Muscle layer of colon (tissue), 2 donors: ENCODE data around the gene PTPRH.
"Not testable (repeated sequence)": the region's sequence is repeated elsewhere in the genome, so short reads cannot be mapped to it uniquely, and the experiment has no call there.

Experiments
- H3K27ac ChIP-seq: one replicate; pipeline ENCODE4 v1.7.0; 2013; ENCODE audit warnings: low read depth, mild to moderate bottlenecking, low read length, moderate library complexity
- H3K27me3 ChIP-seq, 2 donors: one replicate each; pipeline ENCODE4 v1.7.0; 2013; ENCODE audit warnings: low read length in 2 of 2, mild to moderate bottlenecking in 2 of 2; ENCODE audit not compliant: insufficient read depth in 2 of 2, control insufficient read depth in 1 of 2
- H3K36me3 ChIP-seq: one replicate; pipeline ENCODE4 v1.7.0; 2013; ENCODE audit warnings: mild to moderate bottlenecking, low read length; ENCODE audit not compliant: insufficient read depth
- H3K4me1 ChIP-seq: one replicate; pipeline ENCODE4 v1.7.0; 2013; ENCODE audit warnings: mild to moderate bottlenecking, low read length; ENCODE audit not compliant: insufficient read depth
- H3K4me3 ChIP-seq, 2 donors: one replicate each; pipeline ENCODE4 v1.7.0; 2013; ENCODE audit warnings: low read length in 2 of 2, low read depth in 1 of 2, mild to moderate bottlenecking in 1 of 2, moderate library complexity in 1 of 2
- H3K9ac ChIP-seq: one replicate; pipeline ENCODE4 v1.7.0; 2013; ENCODE audit warnings: low read length
- H3K9me3 ChIP-seq: one replicate; pipeline ENCODE4 v1.7.0; 2013; ENCODE audit warnings: mild to moderate bottlenecking, low read length
- donor health status: abdominal sarcoma.
- donor health status: Adenocarcinoma of cecum.

Gene PTPRH

DNA sequence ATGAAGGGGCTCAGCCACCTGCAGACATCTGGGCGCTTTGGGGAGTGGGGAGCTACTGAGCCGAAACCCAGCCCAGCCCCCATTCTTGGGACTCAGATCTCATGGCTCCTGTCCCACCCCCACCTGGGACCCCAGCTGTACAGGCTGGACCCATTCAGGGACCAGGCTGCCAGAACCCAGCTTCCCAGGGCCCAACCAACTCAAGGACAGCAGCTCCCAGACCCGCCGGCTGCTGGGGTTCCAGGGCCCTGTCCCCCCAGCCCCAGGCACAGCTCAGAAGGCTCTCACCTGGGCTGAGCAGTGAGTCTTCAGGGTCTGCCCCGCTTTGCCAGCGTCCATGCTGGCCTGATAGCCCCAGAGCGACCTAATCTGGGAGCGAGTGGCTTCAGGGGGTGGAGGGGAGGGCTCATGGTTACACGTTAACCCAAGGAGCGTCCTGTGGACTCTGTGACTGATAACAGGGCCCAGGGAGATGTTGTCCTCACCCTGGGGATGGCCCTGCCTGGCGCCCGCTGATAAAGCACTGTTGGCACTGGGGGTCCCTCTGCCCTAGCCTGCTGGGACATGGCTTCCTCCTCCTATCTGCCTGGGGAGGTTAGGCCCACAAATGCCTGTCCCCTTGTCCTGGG, 19.2 kb upstream of the PTPRH start, which contains the start of gene TMEM86B:
TSS of gene TMEM86B (minus strand) at position 361 of the 629 bp plus-strand sequence. CDS start at position 339, 22 bp downstream.
- no peak within 1 kb of the TSS for H3K4me3 ChIP-seq
- H3K36me3 ChIP-seq = peaks cover 50% of the 10 kb centered on the region
- H3K9me3 ChIP-seq = no peaks in the 10 kb centered on the region
- no peak within 1 kb of the TSS for H3K9ac ChIP-seq
- peak within 1 kb of the TSS; percentile 61 for H3K27ac ChIP-seq
- H3K27me3 ChIP-seq = no peaks in the 10 kb centered on the region
- H3K4me1 ChIP-seq = peaks cover 12% of the 10 kb centered on the region

DNA sequence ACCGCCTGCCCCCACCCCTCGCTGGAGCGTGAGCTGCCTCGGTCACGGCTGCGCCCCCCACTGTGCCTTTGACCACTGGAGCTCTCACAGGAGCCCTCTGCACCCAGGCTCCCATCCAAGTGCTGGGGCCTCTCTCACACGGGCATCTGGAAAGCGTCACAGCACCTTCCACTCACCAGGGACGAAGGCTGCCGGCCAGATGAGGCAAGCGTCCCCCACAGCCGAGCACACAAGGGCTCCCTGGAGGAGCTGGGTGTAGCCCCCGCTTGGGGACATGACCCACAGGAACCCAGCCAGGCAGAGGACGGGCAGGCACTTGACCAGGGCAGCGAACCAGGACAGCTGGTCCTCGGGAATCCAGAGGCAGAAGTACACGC, 18.7 kb upstream of the PTPRH start:
- Histone ChIP-seq H3K36me3 (peaks cover 46% of the 10 kb centered on the region), H3K4me3 (no peak overlapping the region), H3K9ac (no peak overlapping the region), H3K9me3 (no peaks in the 10 kb centered on the region), H3K27ac (peak overlapping the region; percentile 61), H3K27me3 (no peaks in the 10 kb centered on the region), H3K4me1 (peaks cover 12% of the 10 kb centered on the region)

DNA sequence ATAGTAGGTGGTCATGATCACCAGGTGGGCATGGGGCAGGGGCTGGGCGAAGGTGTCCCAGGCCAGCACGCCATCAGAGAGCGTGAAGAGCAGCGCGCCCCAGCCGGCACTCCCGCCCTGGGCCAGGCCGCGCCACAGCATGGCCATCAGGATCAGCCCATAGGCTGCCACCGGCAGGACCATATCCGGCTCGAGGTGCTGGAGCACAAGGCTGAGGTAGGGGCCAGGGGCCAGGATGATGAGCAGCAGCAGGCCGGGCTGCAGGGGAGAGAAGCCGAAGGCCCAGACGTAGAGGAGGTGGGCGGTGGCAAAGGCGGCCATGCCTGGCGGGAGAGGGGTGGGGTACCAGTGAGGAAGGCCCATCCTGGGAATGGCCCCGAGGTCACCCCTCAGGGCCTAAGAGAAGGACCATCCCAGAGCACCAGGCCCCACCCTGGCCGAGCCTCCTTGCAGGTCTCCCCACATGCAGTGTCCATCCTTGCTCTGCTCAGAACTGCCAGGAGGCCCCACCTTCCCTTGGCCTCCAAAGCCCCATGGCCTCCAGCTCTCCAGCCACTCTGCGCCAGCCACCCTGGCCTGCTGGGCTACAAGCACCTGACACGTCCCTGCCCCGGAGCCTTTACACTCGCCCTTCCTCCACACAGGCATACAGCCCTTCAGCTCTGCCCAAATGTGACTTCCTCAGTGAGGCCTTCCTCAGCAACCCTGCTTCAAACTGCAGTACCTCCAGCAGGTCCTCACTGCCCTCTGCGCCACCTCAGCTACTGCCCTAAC, 18.1 kb upstream of the PTPRH start:
- Histone ChIP-seq H3K9ac (no peak overlapping the region), H3K4me1 (peaks cover 12% of the 10 kb centered on the region), H3K36me3 (peaks cover 40% of the 10 kb centered on the region), H3K27me3 (no peaks in the 10 kb centered on the region), H3K4me3 (no peak overlapping the region), H3K9me3 (no peaks in the 10 kb centered on the region), H3K27ac (peak overlapping the region; percentile 61)

DNA sequence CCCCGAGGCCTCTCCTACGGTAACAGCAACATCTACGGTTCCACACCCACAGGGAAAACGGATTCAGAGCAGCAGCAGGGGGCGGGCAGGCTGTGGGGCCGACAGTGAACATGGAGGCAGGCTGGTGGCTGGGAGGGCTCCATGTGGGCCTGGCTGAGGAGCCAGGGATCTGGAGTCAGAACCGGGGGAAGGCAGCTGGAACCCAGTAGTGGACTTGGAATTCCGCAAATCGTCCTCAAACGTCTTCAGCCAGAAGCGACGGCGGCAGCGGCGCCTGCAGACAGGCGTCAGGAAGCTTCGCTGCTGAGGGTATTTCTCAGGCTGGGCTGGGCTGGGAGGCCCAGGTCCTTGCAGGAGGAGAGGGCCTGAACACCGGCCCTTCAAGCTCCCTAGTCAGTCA, 17.5 kb upstream of the PTPRH start:
- no peaks in the 10 kb centered on the region for H3K9me3 ChIP-seq
- H3K4me1 ChIP-seq = peaks cover 12% of the 10 kb centered on the region
- no peaks in the 10 kb centered on the region for H3K27me3 ChIP-seq
- H3K9ac ChIP-seq = no peak overlapping the region
- peaks cover 36% of the 10 kb centered on the region for H3K36me3 ChIP-seq
- H3K4me3 ChIP-seq = no peak overlapping the region
- H3K27ac ChIP-seq = no peak overlapping the region

DNA sequence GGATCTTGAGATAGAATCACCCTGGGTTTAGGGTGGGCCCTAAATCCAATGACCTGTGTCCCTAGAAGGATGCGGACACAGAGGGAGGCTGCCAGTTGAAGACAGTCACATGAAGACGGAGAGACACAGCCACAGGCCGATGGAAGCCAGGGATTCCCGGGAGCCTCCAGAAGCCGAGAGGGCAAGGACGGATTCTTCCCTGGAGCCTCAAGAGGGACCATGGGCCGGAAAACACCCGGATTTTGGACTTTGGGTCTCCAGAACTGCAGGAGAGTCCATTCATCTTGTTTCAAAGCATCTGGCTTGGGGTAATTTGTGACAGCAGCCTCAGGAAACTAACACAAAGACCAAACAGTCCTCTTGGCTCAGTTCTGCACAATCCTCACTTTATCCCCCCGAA, 17.0 kb upstream of the PTPRH start:
- Histone ChIP-seq H3K27me3 (no peaks in the 10 kb centered on the region), H3K9me3 (no peaks in the 10 kb centered on the region), H3K36me3 (peaks cover 30% of the 10 kb centered on the region), H3K4me3 (no peak overlapping the region), H3K27ac (no peak overlapping the region), H3K4me1 (peaks cover 12% of the 10 kb centered on the region), H3K9ac (no peak overlapping the region)

DNA sequence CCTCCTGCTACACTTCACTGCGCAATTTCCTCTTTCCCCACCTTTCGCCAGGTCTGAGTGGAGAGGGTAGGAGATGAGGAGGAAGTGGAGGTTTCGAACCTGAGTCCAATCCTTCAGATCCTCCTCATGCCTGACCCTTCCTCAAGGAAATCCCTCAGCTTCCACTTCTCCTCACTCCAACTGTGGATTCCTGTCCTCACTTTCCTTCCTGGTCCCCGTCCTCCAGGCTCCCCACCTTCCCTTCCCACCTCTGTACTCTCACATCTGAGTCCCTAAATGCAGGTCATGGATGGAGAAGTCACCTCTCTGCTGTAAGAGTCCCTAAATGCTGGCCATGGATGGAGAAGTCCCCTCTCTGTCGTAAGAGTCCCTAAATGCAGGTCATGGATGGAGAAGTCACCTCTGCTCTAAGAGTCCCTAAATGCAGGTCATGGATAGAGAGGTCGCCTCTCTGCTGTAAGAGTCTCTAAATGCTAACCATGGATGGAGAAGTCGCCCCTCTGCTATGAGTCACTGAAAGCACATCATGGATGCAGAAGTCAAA, 16.2 kb upstream of the PTPRH start:
- H3K4me3 ChIP-seq = no peak overlapping the region
- H3K27ac ChIP-seq = no peak overlapping the region
- no peak overlapping the region for H3K9ac ChIP-seq
- peaks cover 12% of the 10 kb centered on the region for H3K4me1 ChIP-seq
- no peaks in the 10 kb centered on the region for H3K27me3 ChIP-seq
- H3K36me3 ChIP-seq = peaks cover 25% of the 10 kb centered on the region
- no peaks in the 10 kb centered on the region for H3K9me3 ChIP-seq

DNA sequence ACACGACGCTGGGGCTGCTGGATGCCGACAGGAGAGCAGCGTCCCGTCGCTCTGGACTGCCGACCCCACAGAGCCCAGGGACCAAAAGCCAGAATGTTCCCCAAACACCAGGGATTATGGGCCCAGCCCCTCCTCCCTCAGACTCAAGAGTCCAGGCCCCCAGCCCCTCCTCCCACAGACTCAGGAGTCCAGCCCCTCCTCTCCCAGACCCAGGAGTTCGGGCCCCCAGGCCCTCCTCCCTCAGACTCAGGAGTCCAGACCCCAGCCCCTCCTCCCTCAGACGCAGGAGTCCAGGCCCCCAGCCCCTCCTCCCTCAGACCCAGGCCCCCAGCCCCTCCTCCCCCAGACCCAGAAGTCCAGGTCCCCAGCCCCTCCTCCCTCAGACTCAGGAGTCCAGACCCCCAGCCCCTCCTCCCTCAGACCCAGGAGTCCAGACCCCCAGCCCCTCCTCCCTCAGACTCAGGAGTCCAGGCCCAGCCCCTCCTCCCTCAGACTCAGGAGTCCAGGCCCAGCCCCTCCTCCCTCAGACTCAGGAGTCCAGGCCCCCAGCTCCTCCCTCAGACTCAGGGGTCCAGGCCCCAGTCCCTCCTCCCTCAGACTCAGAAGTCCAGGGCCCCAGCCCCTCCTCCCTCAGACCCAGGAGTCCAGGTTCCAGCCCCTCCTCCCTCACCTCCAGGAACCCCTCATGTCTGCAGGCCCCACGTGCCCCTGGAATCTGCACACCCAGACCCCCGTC, 15.5 kb upstream of the PTPRH start:
- peaks cover 25% of the 10 kb centered on the region for H3K36me3 ChIP-seq
- H3K9me3 ChIP-seq, H3K9ac ChIP-seq, H3K27me3 ChIP-seq, H3K4me3 ChIP-seq, H3K27ac ChIP-seq: not testable (repeated sequence)
- H3K4me1 ChIP-seq = peaks cover 12% of the 10 kb centered on the region

DNA sequence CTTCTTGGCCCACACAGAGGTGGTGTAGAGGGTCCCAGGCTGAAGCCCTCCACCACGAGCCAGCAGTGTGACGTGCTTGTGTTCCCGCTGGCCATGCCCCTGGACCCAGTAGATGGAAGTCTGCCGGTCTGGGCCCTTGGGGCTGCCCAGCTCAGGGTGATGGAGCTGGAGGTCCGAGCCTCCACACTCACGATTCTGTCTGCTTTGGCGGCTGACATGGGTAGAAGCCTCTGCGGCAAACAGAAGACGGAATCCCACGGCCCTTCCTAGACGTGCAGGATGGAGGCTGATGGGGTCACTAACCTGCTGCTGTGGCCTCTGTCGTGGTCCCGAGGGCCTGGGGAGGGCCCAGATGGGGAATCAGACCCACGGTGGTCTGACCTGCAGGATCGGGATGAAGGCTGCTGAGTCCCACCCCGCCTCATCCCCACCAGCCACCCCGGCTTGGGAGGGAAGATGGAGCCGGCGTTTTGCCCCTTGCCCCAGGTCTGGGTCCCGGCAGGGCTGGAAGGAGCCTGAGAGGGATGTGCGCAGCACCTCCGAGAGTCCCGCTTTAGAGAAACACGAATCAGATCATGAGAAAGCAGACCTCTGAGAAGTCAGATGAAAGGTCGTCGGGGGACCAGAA, 14.9 kb upstream of the PTPRH start:
- Histone ChIP-seq H3K4me1 (peaks cover 12% of the 10 kb centered on the region), H3K9me3 (no peaks in the 10 kb centered on the region), H3K9ac (no peak overlapping the region), H3K27ac (no peak overlapping the region), H3K36me3 (peaks cover 19% of the 10 kb centered on the region), H3K27me3 (no peaks in the 10 kb centered on the region), H3K4me3 (no peak overlapping the region)

DNA sequence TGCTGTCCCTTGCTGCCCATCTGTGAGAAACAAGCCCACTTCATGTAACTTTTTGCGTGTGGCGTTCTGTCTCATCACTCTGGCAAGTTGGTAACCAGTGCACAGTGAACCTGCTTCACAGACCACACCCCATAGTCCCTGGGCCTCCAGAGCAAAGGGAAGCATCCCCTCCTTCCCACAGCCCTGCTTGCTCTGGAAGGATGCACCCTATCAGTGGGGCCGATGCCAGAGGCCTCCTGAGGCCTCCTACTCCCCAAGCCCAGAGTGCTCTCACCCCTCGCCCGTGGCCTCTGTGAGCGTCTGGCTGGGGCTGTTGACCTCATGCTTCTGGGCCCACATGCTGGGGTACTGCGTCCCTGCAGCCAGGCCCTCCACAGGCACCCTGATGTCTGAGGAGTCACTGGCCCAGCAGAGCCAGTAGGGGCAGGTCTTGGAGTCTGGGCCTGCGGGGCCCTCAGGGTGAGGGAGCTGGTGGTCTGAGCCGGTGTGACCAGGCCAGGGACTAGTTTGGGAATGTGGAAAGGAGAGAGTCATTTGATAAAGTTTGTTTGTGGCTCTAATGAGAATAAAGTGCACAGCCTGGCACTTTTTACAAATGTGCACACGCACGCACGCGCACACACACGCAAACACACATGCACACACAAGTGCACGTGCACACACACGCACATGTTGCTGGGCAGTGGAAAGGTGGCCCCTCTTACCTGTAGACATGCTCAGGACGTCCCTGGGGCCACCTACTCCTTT, 14.2 kb upstream of the PTPRH start:
- no peak overlapping the region for H3K27ac ChIP-seq
- H3K4me3 ChIP-seq = no peak overlapping the region
- H3K36me3 ChIP-seq = peaks cover 15% of the 10 kb centered on the region

DNA sequence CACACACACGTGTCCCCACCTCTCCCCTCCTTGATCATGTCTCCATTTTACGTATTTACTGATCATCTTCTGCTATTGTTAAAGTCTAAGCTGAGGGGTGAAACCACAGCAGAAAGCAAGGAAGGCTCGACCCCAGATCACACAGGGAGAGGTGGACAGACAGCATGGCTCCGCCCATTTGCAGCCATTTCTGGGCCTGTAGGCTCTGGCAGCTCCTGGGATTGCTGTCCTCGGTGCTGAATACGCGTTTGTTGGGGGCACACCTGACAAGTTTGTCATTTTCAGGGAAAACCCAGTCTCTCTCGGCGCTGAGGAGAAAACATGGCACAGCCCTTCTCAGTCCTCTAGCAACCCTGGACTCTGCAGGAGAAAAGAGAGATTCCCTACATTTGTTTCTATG, 11.2 kb upstream of the PTPRH start:
- H3K4me1 ChIP-seq = no peaks in the 10 kb centered on the region
- no peak overlapping the region for H3K27ac ChIP-seq
- H3K4me3 ChIP-seq = no peak overlapping the region
- no peaks in the 10 kb centered on the region for H3K27me3 ChIP-seq
- no peaks in the 10 kb centered on the region for H3K9me3 ChIP-seq
- H3K9ac ChIP-seq = no peak overlapping the region
- no peaks in the 10 kb centered on the region for H3K36me3 ChIP-seq

More for the DNA sequence above, 14.2 kb upstream of the PTPRH start:
- H3K9ac ChIP-seq = no peak overlapping the region
- no peaks in the 10 kb centered on the region for H3K9me3 ChIP-seq
- no peaks in the 10 kb centered on the region for H3K27me3 ChIP-seq
- peaks cover 9% of the 10 kb centered on the region for H3K4me1 ChIP-seq
